RWPE1 (cell line): Measurements from ENCODE around the gene GGT5.
"Not testable (repeated sequence)": the region's sequence is repeated elsewhere in the genome, so short reads cannot be mapped to it uniquely, and the experiment has no call there.

Experiments used
- CTCF ChIA-PET: fragments of 350-600 bp; sonication (Branson Sonifier 250); formaldehyde crosslinking; extraction: SDS; loops from one replicate; lab custom pipeline; 2021; lab: Yijun Ruan, JAX
- POLR2A ChIA-PET: fragments of 400-600 bp; formaldehyde crosslinking; extraction: SDS; loops from one replicate; lab custom pipeline; 2020; ENCODE audit warnings: antibody characterized with exemption; ENCODE audit not compliant: low non-redundant PET; lab: Yijun Ruan, JAX
- DNase-seq: peaks from one replicate; pipeline ENCODE4 v3.0.0; 2012; ENCODE audit warnings: low spot score
- H3K27ac ChIP-seq: fragments of 450-650 bp; 2 replicates; pipeline ENCODE4 v1.5.1; 2017
- TF ChIP-seq, protein P1 (sequence below): fragments of 450-650 bp; conservative IDR thresholded peaks from 2 replicates; pipeline ENCODE4 v1.5.1; 2017; ENCODE audit warnings: low read depth, mild to moderate bottlenecking

GGT5 gene

GRCh38 chr22:24208012-24208749 is 36.7 kb downstream of the GGT5 start:
- H3K27ac ChIP-seq: peak overlapping the region; percentile 96
- POLR2A ChIA-PET: no interaction called here
- CTCF ChIA-PET: interaction anchor here (1.1 kb wide), 2 partner anchors 18 to 44 kb away, joined by 3 read pairs; no protein-coding TSS in a partner anchor

GRCh38 chr22:24207264-24208011 is 37.4 kb downstream of the GGT5 start:
- peak overlapping the region; percentile 96 for H3K27ac ChIP-seq
- POLR2A ChIA-PET: no interaction called here
- no peak for DNase-seq
- TF ChIP-seq, protein P1, sequence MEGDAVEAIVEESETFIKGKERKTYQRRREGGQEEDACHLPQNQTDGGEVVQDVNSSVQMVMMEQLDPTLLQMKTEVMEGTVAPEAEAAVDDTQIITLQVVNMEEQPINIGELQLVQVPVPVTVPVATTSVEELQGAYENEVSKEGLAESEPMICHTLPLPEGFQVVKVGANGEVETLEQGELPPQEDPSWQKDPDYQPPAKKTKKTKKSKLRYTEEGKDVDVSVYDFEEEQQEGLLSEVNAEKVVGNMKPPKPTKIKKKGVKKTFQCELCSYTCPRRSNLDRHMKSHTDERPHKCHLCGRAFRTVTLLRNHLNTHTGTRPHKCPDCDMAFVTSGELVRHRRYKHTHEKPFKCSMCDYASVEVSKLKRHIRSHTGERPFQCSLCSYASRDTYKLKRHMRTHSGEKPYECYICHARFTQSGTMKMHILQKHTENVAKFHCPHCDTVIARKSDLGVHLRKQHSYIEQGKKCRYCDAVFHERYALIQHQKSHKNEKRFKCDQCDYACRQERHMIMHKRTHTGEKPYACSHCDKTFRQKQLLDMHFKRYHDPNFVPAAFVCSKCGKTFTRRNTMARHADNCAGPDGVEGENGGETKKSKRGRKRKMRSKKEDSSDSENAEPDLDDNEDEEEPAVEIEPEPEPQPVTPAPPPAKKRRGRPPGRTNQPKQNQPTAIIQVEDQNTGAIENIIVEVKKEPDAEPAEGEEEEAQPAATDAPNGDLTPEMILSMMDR: no peak
- CTCF ChIA-PET: interaction anchor here (0.6 to 1.1 kb wide), 3 partner anchors 18 to 226 kb away, joined by 3 read pairs; no protein-coding TSS in a partner anchor

More at GRCh38 chr22:24208012-24208749, 36.7 kb downstream of the GGT5 start:
- TF ChIP-seq, protein P1: no peak
- DNase-seq: peak; percentile 79

GRCh38 chr22:24206460-24207263 is 38.2 kb downstream of the GGT5 start:
- POLR2A ChIA-PET, DNase-seq: not testable (repeated sequence)
- H3K27ac ChIP-seq: peak overlapping the region; percentile 96; the same call in 1 of the 2 replicates
- CTCF ChIA-PET: interaction anchor here (0.6 to 1.1 kb wide), 3 partner anchors 17 to 227 kb away, joined by 3 read pairs; no protein-coding TSS in a partner anchor

GRCh38 chr22:24205438-24206195 is 39.3 kb downstream of the GGT5 start:
- no peak overlapping the region for H3K27ac ChIP-seq
- TF ChIP-seq, protein P1: no peak
- CTCF ChIA-PET: no interaction called here
- POLR2A ChIA-PET: no interaction called here
- no peak for DNase-seq

GRCh38 chr22:24203856-24204255 is 41.0 kb downstream of the GGT5 start:
- DNase-seq, H3K27ac ChIP-seq, CTCF ChIA-PET, POLR2A ChIA-PET: not testable (repeated sequence)

GRCh38 chr22:24201681-24202614 is 42.9 kb downstream of the GGT5 start:
- POLR2A ChIA-PET: no interaction called here
- CTCF ChIA-PET: interaction anchor here (1.0 kb wide), 1 partner anchor 13 kb away, joined by 4 read pairs; no protein-coding TSS in a partner anchor
- DNase-seq: peak; percentile 24
- TF ChIP-seq, protein P1: no peak
- H3K27ac ChIP-seq: peak overlapping the region; percentile 69
